ENCODE measurements around the gene MRPS6. TPM values are rescaled to one million over a fixed set of nuclear protein-coding genes. Genes with fewer than 3 reads are reported as not detected.

The MRPS6 gene
- total and polyA plus RNA-seq, 12 donors, result 25.4 to 135 (median 83.6) TPM

DNA sequence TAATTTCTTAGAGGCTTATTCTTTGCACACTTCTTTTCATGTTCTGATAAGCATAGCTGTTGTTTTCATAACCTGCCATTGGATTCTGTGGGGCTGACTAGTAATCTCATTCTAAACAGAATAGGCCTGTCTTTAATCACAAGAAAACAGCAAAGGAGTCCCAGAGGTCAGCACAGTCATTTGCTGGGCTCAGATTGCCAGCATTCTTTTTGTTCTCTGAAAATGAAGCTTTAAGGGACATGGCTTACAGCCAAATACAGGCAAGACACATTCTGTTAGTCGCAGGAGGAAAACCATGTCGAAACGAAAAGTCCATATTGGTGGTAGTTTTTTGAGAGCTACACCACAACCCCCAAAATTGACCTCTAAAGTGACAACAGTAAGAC lies 75.0 kb downstream of the MRPS6 start:
- TF ChIP-seq, protein P1, sequence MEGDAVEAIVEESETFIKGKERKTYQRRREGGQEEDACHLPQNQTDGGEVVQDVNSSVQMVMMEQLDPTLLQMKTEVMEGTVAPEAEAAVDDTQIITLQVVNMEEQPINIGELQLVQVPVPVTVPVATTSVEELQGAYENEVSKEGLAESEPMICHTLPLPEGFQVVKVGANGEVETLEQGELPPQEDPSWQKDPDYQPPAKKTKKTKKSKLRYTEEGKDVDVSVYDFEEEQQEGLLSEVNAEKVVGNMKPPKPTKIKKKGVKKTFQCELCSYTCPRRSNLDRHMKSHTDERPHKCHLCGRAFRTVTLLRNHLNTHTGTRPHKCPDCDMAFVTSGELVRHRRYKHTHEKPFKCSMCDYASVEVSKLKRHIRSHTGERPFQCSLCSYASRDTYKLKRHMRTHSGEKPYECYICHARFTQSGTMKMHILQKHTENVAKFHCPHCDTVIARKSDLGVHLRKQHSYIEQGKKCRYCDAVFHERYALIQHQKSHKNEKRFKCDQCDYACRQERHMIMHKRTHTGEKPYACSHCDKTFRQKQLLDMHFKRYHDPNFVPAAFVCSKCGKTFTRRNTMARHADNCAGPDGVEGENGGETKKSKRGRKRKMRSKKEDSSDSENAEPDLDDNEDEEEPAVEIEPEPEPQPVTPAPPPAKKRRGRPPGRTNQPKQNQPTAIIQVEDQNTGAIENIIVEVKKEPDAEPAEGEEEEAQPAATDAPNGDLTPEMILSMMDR (IDR thresholded peaks at IDR 0.05), result no peak

DNA sequence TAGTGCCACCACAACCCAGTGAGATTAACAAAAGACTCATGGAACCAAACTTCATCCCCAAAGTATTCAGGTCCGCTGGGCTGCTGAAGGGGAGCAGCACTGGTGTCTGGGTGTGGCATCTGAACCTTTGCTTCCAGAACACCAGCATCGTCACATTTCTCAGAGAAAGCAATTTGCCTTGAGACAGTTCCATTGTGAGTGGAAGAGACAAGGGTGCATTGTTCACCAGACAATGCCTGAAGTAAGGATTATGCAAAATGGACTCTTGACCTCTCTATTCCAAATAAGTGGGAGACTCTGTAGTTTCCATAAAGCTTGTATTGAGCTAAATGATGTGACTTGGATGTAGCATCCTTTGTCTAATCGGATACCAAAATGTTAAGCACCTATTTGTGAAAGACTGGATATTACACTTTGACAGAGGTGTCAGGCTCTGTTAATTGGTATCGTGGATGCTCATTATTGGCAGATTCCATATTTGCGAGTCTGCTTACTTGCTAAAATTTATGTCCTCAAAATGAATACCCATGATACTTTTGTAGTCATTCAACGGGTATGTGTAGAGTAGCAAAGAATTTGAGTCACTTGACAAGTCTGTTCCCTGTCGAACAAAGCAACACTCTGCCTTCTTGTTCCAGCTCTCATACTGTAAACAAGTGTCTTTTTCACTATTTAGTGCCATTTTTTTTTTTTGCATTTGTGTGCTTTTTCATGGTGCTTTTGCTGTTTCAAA lies 75.6 kb downstream of the MRPS6 start:
- no peaks in the 10 kb centered on the region for H3K27me3 ChIP-seq
- peaks cover 0 to 24% of the 10 kb centered on the region in 2 donors for H3K4me1 ChIP-seq (replicated peaks in 1 of 2)
- no peak for DNase-seq
- TF ChIP-seq POLR2A (IDR thresholded peaks at IDR 0.05), result no peak
- H3K36me3 ChIP-seq (replicated peaks in 1 of 2), result no peaks in the 10 kb centered on the region
- 92 to 97% (median 95%) methylated on average over 7 of the region's 7 CpGs for WGBS, 4 donors
- intact Hi-C loops (cut with DNase I), result no loop called here
- no peak overlapping the region for H3K27ac ChIP-seq
- no peak overlapping the region for H3K4me3 ChIP-seq
- no peaks in the 10 kb centered on the region for H3K9me3 ChIP-seq (replicated peaks in 1 of 3)

More for the DNA sequence above, 75.0 kb downstream of the MRPS6 start:
- intact Hi-C loops (cut with DNase I), result no loop called here
- Histone ChIP-seq H3K4me3 (no peak overlapping the region), H3K27ac (peak overlapping the region in 1 of 5 donors; percentile 40), H3K27me3 (no peaks in the 10 kb centered on the region), H3K9me3 (replicated peaks in 1 of 3) (no peaks in the 10 kb centered on the region), H3K36me3 (replicated peaks in 1 of 2) (no peaks in the 10 kb centered on the region), H3K4me1 (replicated peaks in 1 of 2) (peaks cover 0 to 29% of the 10 kb centered on the region in 2 donors)
- DNase-seq, result peak in 1 of 7 donors; percentile 47
- 57 to 83% (median 67%) methylated on average over 3 of the region's 3 CpGs for WGBS, 4 donors

DNA sequence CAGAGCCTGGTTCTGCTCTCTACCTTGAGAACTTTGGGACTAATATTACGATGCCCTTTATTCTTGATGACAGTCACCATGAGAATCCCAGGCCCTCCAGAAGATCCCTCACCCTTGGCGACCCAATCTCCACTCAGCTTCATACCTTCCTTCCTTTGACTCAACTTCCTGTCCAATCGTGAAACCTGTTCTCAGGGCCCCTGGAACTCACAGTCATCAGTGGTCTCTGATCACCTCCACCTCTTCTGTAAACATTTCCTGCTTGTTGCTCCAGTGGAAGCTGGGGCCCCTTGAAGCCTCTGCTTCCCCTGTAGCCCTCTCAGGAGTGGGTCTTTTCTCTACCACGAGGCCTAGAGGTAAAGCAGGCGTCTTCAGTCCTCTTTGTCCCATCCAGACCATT lies 79.1 kb downstream of the MRPS6 start:
- whole genome bisulfite sequencing, 4 donors, result 87 to 93% (median 90%) methylated on average over 5 of the region's 5 CpGs
- DNase-seq, result peak in 1 of 7 donors; percentile 24
- H3K9me3 ChIP-seq (replicated peaks in 1 of 3), result no peaks in the 10 kb centered on the region
- no peak for TF ChIP-seq POLR2A (IDR thresholded peaks at IDR 0.05)
- TF ChIP-seq, protein P1 (IDR thresholded peaks at IDR 0.05), result no peak
- H3K27me3 ChIP-seq, result no peaks in the 10 kb centered on the region
- no peak overlapping the region for H3K27ac ChIP-seq
- H3K36me3 ChIP-seq (replicated peaks in 1 of 2), result no peaks in the 10 kb centered on the region
- H3K4me1 ChIP-seq (replicated peaks in 1 of 2), result peaks cover 4 to 20% of the 10 kb centered on the region in 2 donors
- no peak overlapping the region for H3K4me3 ChIP-seq
- intact Hi-C loops (cut with DNase I), result no loop called here

DNA sequence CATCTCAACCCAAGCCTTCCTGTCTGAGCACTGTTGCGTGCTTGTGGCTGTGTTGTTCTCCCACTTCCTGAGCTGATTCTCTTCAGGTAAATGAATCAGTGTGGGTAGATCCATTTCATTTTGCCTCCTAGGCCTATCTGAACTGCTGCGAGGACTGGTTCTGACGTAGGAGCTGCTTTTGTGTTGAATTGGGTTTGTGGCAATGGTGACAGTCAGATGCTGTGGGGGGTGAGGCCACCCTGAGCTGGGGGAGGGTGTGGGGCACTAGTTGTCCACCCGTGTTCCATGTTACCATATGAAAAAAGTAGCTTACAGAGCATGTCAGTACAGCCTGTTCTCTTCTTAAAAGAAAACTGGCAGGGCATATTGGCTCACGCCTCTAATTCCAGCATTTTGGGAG lies 81.5 kb downstream of the MRPS6 start:
- TF ChIP-seq, protein P1 (IDR thresholded peaks at IDR 0.05), result no peak
- TF ChIP-seq POLR2A (IDR thresholded peaks at IDR 0.05), result no peak
- Histone ChIP-seq H3K27me3 (no peaks in the 10 kb centered on the region), H3K36me3 (replicated peaks in 1 of 2) (no peaks in the 10 kb centered on the region), H3K4me3 (no peak overlapping the region), H3K27ac (no peak overlapping the region), H3K4me1 (replicated peaks in 1 of 2) (peaks cover 4 to 6% of the 10 kb centered on the region in 2 donors), H3K9me3 (replicated peaks in 1 of 3) (no peaks in the 10 kb centered on the region)
- no peak for DNase-seq
- intact Hi-C loops (cut with DNase I), result no loop called here
- WGBS, 4 donors, result 94 to 98% (median 95%) methylated on average over 5 of the region's 5 CpGs

DNA sequence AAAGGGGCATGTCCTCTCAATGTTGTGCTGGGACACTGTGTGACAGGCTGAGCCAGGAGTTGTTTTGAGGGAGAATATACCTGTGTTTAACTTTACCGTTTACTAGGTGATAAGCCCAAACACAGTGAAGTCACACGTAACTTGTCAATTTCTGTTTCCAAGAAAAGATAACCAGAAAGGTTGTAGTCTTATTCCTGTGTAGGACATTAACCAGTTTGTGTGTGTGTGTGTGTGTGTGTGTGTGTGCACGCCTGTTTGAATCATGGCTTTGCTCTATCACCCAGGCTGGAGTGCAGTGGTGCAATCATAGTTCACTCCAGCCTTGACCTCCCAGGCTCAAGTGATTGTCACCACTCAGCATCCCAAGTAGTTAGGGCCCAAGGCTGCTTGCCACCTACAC lies 83.6 kb downstream of the MRPS6 start:
- H3K4me3 ChIP-seq, result no peak overlapping the region
- no peak overlapping the region for H3K27ac ChIP-seq
- no peaks in the 10 kb centered on the region for H3K36me3 ChIP-seq (replicated peaks in 1 of 2)
- DNase-seq, result peak in 2 of 7 donors; percentile 26 to 35
- intact Hi-C loops (cut with DNase I), result no loop called here
- TF ChIP-seq POLR2A (IDR thresholded peaks at IDR 0.05), result no peak
- TF ChIP-seq, protein P1 (IDR thresholded peaks at IDR 0.05), result no peak
- WGBS, 4 donors, result 61 to 71% (median 66%) methylated on average over 3 of the region's 3 CpGs
- H3K9me3 ChIP-seq (replicated peaks in 1 of 3), result no peaks in the 10 kb centered on the region
- no peaks in the 10 kb centered on the region for H3K27me3 ChIP-seq
- peaks cover 4 to 6% of the 10 kb centered on the region in 2 donors for H3K4me1 ChIP-seq (replicated peaks in 1 of 2)
